ENCODE results near the gene HOXD10.

HOXD10 gene

DNA sequence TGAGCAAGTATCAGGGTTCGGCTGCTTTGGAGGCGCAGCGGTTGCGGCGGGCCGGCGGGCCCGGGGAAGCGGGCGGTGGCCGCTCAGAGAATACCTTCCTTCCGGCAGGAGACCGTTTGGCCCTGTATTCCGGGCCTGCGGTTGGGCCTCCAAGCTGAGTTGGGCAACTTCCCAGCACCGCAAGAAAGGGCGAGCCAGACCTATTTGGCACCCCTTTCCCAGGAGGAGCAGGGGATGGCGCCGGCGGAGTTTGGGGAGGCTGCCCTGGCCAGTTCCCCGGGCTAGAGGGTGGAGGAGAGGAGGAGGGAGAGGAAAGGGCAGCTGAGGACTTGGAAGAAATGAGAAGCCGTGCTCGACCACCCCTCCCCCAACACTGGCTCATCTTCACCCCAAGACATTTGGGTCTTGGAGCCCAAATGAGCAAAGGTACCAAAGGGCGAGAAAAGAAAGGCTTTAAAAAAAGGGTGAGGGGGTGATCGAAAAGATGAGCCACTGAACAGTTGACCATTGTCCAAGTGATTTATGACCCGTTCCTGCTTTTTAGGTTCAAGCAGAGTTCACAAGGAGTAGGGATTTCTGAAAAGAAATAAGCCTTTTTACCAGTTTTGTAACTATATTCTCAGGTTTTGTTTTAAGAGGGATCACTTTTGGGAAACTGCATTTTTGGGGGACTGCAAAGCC, 48.9 kb downstream of the HOXD10 start:
- no peak for DNase-seq

DNA sequence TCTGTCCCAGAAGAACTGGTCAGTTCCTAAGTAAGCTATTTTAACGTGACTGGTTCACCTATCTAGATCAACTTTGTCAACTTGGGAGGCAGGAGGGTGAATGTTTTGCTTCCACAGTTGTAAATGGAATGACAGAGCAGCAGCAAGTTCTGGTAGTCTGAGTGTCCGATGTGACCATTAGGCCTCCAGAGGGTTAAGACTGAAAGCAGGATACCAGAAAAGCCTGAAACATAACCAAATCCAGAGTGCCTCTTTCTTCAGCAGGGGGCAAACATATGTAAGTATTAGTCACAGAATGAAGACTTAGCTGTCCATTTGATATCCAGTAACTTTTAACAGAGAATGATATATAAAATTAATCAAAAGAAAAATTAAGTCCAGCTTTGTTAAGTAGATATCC, 49.7 kb downstream of the HOXD10 start:
- DNase-seq, result no peak

DNA sequence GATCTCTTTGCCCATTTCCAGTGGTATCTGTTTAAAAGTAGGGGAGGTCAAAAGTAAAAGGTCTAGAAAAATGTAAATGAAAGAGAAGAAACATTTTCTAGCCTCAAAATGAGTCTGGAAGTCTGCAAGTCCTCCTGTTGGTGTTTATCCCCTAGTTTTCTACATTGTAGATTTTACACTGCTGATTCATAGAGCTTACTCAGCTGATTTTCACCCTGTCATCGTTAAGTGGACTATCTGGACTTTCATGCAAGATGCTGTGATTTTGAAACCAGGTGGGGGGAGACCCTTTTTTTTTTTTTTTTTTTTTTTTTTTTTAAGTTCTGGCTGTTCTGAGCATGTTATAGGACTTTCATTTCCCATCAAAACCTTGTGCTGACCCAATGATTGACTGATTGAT, 50.8 kb downstream of the HOXD10 start:
- DNase-seq, result no peak

DNA sequence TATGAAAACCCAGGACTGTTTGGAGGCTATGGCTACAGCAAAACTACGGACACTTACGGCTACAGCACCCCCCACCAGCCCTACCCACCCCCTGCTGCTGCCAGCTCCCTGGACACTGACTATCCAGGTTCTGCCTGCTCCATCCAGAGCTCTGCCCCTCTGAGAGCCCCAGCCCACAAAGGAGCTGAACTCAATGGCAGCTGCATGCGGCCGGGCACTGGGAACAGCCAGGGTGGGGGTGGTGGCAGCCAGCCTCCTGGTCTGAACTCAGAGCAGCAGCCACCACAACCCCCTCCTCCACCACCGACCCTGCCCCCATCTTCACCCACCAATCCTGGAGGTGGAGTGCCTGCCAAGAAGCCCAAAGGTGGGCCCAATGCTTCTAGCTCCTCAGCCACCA, 52.6 kb downstream of the HOXD10 start:
- no peak for DNase-seq
